Neuronal stem cell (in vitro differentiated cells): ENCODE measurements around the gene HAS3.

ENCODE experiments used
- DNase-seq: peaks from one replicate; pipeline ENCODE4 v3.0.0-alpha.2; 2013; ENCODE audit warnings: low spot score
- H2AFZ ChIP-seq: one replicate; pipeline ENCODE4 v1.6.1; 2013; ENCODE audit warnings: mild to moderate bottlenecking, low read length, inconsistent platforms
- H2AK5ac ChIP-seq: 2 replicates; pipeline ENCODE4 v1.6.1; 2013; ENCODE audit warnings: low read depth, mild to moderate bottlenecking, inconsistent platforms, low read length, moderate library complexity, mixed read lengths
- H2BK120ac ChIP-seq: 2 replicates; pipeline ENCODE4 v1.6.1; 2013; ENCODE audit warnings: low read depth, mild to moderate bottlenecking, inconsistent platforms, low read length, moderate library complexity, mixed read lengths
- H2BK12ac ChIP-seq: one replicate; pipeline ENCODE4 v1.6.1; 2013; ENCODE audit warnings: low read length, inconsistent platforms
- H2BK15ac ChIP-seq: 2 replicates; pipeline ENCODE4 v1.6.1; 2013; ENCODE audit warnings: mild to moderate bottlenecking, low read length, inconsistent platforms, mixed read lengths
- H2BK5ac ChIP-seq: one replicate; pipeline ENCODE4 v1.6.1; 2013; ENCODE audit warnings: inconsistent platforms, mild to moderate bottlenecking, low read length, moderate library complexity
- H3K14ac ChIP-seq: one replicate; pipeline ENCODE4 v1.6.1; 2013; ENCODE audit warnings: low read length, inconsistent platforms
- H3K18ac ChIP-seq: 2 replicates; pipeline ENCODE4 v1.6.1; 2013; ENCODE audit warnings: low read length, inconsistent platforms
- H3K23ac ChIP-seq: 2 replicates; pipeline ENCODE4 v1.6.1; 2013; ENCODE audit warnings: low read depth, mild to moderate bottlenecking, mixed read lengths, low read length, inconsistent platforms; ENCODE audit not compliant: poor library complexity
- H3K27ac ChIP-seq: replicated peaks from 3 replicates; pipeline ENCODE4 v1.5.1; 2013; ENCODE audit warnings: low read length, inconsistent platforms
- H3K27me3 ChIP-seq, 3 experiments: 2 replicates each; pipeline ENCODE4 v1.6.1; 2013; ENCODE audit warnings: low read length in 3 of 3, mild to moderate bottlenecking in 2 of 3, inconsistent platforms in 1 of 3, low read depth in 1 of 3, mixed read lengths in 1 of 3, moderate library complexity in 1 of 3; ENCODE audit not compliant: control insufficient read depth in 3 of 3, insufficient read depth in 3 of 3
- H3K36me3 ChIP-seq, 2 donors: replicated peaks in 1 of 2; 2 replicates each; pipeline ENCODE4 v1.6.1; 2013; ENCODE audit warnings: low read length in 2 of 2; ENCODE audit not compliant: control insufficient read depth in 2 of 2, insufficient read depth in 2 of 2
- H3K4ac ChIP-seq: 2 replicates; pipeline ENCODE4 v1.6.1; 2013; ENCODE audit warnings: inconsistent platforms, mild to moderate bottlenecking, low read length, moderate library complexity
- H3K4me1 ChIP-seq, 2 donors: 1 replicate in 1 of 2; 2 replicates in 1 of 2; pipeline ENCODE4 v1.6.1; 2013; ENCODE audit warnings: low read length in 2 of 2, low read depth in 1 of 2; ENCODE audit not compliant: control insufficient read depth in 2 of 2, insufficient read depth in 1 of 2
- H3K4me2 ChIP-seq: one replicate; pipeline ENCODE4 v1.6.1; 2013; ENCODE audit warnings: mild to moderate bottlenecking, low read length, inconsistent platforms; ENCODE audit not compliant: insufficient read depth, poor library complexity, severe bottlenecking
- H3K4me3 ChIP-seq, 2 donors: 2 replicates each; pipeline ENCODE4 v1.5.1; 2013; ENCODE audit warnings: low read length in 2 of 2, mild to moderate bottlenecking in 2 of 2, inconsistent platforms in 1 of 2, moderate library complexity in 1 of 2
- H3K79me1 ChIP-seq: one replicate; pipeline ENCODE4 v1.6.1; 2013; ENCODE audit warnings: low read depth, mild to moderate bottlenecking, inconsistent platforms, low read length, moderate library complexity
- H3K9ac ChIP-seq: one replicate; pipeline ENCODE4 v1.6.1; 2013; ENCODE audit warnings: mild to moderate bottlenecking, low read depth, low read length, inconsistent platforms; ENCODE audit not compliant: poor library complexity
- H3K9me3 ChIP-seq, 2 donors: replicated peaks in 1 of 2; 2 replicates each; pipeline versions ENCODE3 to v1.6.1; 2013; ENCODE audit warnings: low read length in 2 of 2, mild to moderate bottlenecking in 2 of 2, inconsistent platforms in 1 of 2, low read depth in 1 of 2, mixed read lengths in 1 of 2, moderate library complexity in 1 of 2; ENCODE audit not compliant: control insufficient read depth in 2 of 2, insufficient read depth in 1 of 2
- H4K8ac ChIP-seq: one replicate; pipeline ENCODE4 v1.6.1; 2013; ENCODE audit warnings: low read depth, mild to moderate bottlenecking, inconsistent platforms, low read length, moderate library complexity
- H4K91ac ChIP-seq: one replicate; pipeline ENCODE4 v1.6.1; 2013; ENCODE audit warnings: low read length, low read depth, mild to moderate bottlenecking, inconsistent platforms; ENCODE audit not compliant: poor library complexity
- WGBS, 2 donors: extraction: QIAGEN DNeasy Blood & Tissue Kit; methylation state at CpG; one replicate each; pipeline ENCODE4 v1.1.7; 2013; ENCODE audit warnings: missing lambda C conversion rate in 2 of 2, mixed read lengths in 1 of 2; ENCODE audit not compliant: insufficient read length in 2 of 2, insufficient replicate concordance in 1 of 2; ENCODE audit errors: extremely low coverage in 2 of 2; 5-methylcytosine and 5-hydroxymethylcytosine counted together

Gene HAS3

GRCh38 chr16:69130461-69130860 lies 25.0 kb downstream of the HAS3 start:
- H3K9ac ChIP-seq: no peak overlapping the region
- H3K27ac ChIP-seq: no peak overlapping the region
- no peak overlapping the region for H3K4me2 ChIP-seq
- no peak overlapping the region for H2BK15ac ChIP-seq
- no peak overlapping the region for H2BK120ac ChIP-seq
- H4K8ac ChIP-seq: no peak overlapping the region
- H3K18ac ChIP-seq: no peak overlapping the region
- no peak overlapping the region for H2BK5ac ChIP-seq
- H2AK5ac ChIP-seq: no peak overlapping the region
- H3K4me1 ChIP-seq: peaks cover 0 to 9% of the 10 kb centered on the region in 2 donors
- no peak overlapping the region for H2AFZ ChIP-seq
- no peak overlapping the region for H3K23ac ChIP-seq
- no peak overlapping the region for H4K91ac ChIP-seq
- WGBS, 2 donors: no CpG with 5 or more reads among the region's 6 CpGs
- H2BK12ac ChIP-seq: no peak overlapping the region
- peaks cover 12% of the 10 kb centered on the region for H3K79me1 ChIP-seq
- peaks cover 2 to 71% of the 10 kb centered on the region in 2 donors for H3K36me3 ChIP-seq
- H3K14ac ChIP-seq: no peak overlapping the region
- H3K27me3 ChIP-seq: no peaks in the 10 kb centered on the region
- no peak for DNase-seq
- H3K9me3 ChIP-seq: no peaks in the 10 kb centered on the region
- no peak overlapping the region for H3K4ac ChIP-seq
- peak overlapping the region in 1 of 2 donors; percentile 99 for H3K4me3 ChIP-seq

GRCh38 chr16:69131167-69131838 lies 25.9 kb downstream of the HAS3 start:
- H3K18ac ChIP-seq: peak overlapping the region; percentile 99
- peaks cover 2 to 71% of the 10 kb centered on the region in 2 donors for H3K36me3 ChIP-seq
- H2BK120ac ChIP-seq: peak overlapping the region; percentile 49
- H3K9ac ChIP-seq: peak overlapping the region; percentile 97
- DNase-seq: peak; percentile 21
- H2AFZ ChIP-seq: peak overlapping the region; percentile 85
- H4K8ac ChIP-seq: no peak overlapping the region
- H3K4me1 ChIP-seq: peaks cover 0 to 9% of the 10 kb centered on the region in 2 donors
- peak overlapping the region; percentile 54 for H3K4me2 ChIP-seq
- H3K4ac ChIP-seq: no peak overlapping the region
- H2AK5ac ChIP-seq: peak overlapping the region; percentile 56
- H3K27me3 ChIP-seq: no peaks in the 10 kb centered on the region
- peak overlapping the region; percentile 98 for H3K27ac ChIP-seq
- H4K91ac ChIP-seq: no peak overlapping the region
- peak overlapping the region; percentile 84 for H3K14ac ChIP-seq
- H2BK5ac ChIP-seq: peak overlapping the region; percentile 91
- H2BK15ac ChIP-seq: peak overlapping the region; percentile 62
- no peak overlapping the region for H2BK12ac ChIP-seq
- no peak overlapping the region for H3K23ac ChIP-seq
- H3K9me3 ChIP-seq: no peaks in the 10 kb centered on the region
- no CpG with 5 or more reads among the region's 15 CpGs for WGBS, 2 donors
- peaks cover 12% of the 10 kb centered on the region for H3K79me1 ChIP-seq
- peak overlapping the region; percentile 86 to 99 for H3K4me3 ChIP-seq

GRCh38 chr16:69131839-69132423 lies 26.5 kb downstream of the HAS3 start:
- Histone ChIP-seq H2BK5ac (peak overlapping the region; percentile 91), H2AFZ (peak overlapping the region; percentile 98), H2BK15ac (peak overlapping the region; percentile 62), H3K9ac (peak overlapping the region; percentile 97), H2BK12ac (no peak overlapping the region), H3K79me1 (peaks cover 9% of the 10 kb centered on the region), H3K27me3 (no peaks in the 10 kb centered on the region), H3K4me3 (peak overlapping the region; percentile 95 to 99), H2BK120ac (peak overlapping the region; percentile 49), H3K4ac (no peak overlapping the region), H3K27ac (peak overlapping the region; percentile 98), H2AK5ac (peak overlapping the region; percentile 71), H4K91ac (peak overlapping the region; percentile 86), H3K14ac (peak overlapping the region; percentile 84), H3K18ac (peak overlapping the region; percentile 99), H3K4me1 (peaks cover 0 to 9% of the 10 kb centered on the region in 2 donors), H3K4me2 (peak overlapping the region; percentile 54), H3K9me3 (no peaks in the 10 kb centered on the region), H3K36me3 (peaks cover 6 to 72% of the 10 kb centered on the region in 2 donors), H3K23ac (peak overlapping the region; percentile 96), H4K8ac (peak overlapping the region; percentile 87)
- WGBS, 2 donors: no CpG with 5 or more reads among the region's 53 CpGs
- peak; percentile 81 for DNase-seq
